HG03103 (cell line): ENCODE data around the gene MUC13.

ENCODE experiments used
- ATAC-seq: cut with Tn5 transposase; IDR thresholded peaks from one replicate; pipeline ENCODE4 v1.9.1; 2021; ENCODE audit warnings: low read depth; ENCODE audit not compliant: unreplicated experiment

Gene MUC13

DNA sequence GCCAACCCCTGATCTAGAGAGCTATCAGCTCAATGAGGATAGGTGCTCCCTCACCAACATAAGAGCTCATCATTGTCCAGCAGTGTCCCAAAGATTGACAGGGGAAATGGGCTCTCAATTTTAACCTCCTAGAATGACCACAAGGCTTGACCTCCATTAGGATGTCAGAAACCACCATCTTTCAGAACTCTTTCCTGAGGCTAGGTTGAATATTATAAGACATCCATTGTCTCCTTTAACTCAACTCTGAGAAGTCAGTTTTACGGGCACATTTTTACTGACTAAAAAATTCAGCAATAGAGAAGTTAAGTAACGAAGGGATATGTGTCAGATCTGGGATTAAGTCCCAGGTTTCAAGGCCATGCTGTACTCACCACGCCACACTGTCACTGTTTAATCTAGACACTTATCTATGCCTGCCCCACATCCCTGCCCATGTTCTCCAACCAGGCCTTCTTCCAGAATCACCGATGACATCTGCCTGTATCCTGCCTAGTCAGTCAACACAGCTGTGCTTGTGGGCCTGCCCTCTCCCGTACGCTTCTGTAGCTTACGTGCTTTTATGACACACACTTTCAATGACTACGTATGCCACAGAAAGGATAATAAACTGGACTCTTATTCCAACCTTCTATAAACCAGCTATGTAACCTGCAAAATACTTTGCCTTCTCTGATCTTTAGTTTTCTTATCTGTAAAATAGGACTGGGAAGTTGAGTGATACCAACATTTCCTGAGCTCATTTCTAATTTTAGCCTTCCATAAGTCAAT, 17.1 kb upstream of the MUC13 start:
- ATAC-seq, result no peak

DNA sequence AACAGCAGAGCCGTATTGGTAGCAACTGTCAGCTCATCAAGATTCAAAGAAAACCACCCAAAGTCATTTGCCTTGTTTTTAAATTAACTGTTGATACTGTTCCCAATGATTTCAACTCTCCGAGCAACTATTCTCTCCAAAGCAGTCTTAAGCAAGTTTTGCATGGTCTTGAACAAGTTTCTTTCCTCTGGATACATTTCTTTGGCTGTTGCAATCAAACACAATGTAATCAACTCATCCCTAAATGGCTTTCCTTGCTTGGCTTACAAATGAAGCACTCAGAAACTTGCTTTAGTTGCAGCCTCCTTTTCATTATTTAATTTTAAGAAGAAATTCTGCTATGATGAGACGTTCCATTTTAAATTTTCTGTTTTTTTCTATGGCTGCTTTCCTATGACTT, 15.5 kb upstream of the MUC13 start:
- no peak for ATAC-seq

DNA sequence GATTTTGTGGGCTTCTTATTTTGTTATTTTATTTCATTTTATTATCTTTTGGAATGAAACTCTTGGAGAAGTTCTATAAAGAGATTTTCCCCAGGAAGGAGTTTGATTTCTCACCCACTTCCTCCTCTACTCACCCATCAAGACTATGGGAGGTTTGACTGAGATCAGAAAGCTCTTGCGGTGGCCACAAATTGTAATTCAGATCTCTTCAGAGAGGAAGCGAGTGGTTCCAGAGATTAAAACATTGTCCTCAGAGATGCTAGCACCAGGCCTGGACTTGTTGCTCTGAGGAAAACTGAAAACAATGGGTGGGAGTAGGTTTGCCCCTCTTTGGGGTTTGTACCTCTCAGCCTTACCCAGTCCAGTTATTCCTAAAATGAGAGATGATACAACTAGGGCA, 8.1 kb upstream of the MUC13 start:
- ATAC-seq, result no peak

DNA sequence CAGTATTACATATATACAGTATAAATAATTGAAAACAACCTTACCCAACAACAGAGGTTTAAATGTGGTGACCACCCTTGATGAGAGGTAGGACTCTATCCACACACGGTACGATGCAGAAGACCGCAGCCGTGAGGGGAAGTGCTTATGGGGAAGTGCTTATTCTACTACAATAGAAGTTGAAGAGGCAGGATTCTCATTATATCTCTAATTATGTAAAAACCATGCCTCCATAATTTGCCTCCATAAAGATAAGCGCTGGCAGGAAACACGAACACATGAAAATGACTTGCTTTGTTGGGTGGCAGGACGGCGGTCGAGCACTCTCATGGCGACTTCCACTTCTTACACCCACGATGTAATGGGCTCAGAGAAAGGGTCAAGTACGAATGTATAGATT, 7.2 kb upstream of the MUC13 start:
- ATAC-seq, result no peak

DNA sequence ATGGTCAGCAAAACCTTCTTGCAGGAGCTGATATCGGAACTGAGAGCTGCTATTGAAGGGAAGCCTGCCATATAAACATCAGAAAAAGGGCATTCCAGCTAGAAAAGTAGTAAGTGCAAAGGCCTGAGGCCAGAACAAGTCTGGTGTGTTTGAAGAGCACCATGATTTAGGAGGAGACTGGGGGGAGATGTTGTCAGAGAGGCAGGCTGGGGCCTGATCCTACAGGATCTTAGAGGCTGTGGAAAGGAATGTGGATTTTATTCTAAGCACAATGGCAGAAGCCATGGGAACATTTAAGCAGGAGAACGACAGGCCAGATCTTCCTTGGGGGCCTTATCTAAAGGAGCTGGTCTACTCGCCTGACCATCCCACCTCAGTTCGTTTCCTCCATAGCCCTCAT, 5.1 kb upstream of the MUC13 start:
- no peak for ATAC-seq

DNA sequence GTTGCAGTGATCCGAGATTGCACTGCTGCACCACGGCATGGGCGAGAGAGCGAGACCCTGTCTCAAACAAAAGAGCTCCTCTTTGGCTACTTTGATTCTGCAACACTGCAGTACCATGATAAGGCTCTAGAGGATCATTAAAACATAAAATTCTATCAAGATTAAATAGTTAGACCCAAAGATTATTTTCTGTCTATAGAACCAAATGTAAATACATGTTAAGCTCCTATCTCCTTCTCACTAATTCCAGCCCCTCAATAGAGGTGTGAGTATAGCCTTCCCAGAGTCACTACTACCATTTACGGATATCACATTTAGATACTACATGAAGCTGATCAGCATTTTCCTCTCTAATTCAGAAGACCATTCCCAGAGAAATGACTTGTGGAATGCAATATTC, 4.3 kb upstream of the MUC13 start:
- ATAC-seq, result no peak

DNA sequence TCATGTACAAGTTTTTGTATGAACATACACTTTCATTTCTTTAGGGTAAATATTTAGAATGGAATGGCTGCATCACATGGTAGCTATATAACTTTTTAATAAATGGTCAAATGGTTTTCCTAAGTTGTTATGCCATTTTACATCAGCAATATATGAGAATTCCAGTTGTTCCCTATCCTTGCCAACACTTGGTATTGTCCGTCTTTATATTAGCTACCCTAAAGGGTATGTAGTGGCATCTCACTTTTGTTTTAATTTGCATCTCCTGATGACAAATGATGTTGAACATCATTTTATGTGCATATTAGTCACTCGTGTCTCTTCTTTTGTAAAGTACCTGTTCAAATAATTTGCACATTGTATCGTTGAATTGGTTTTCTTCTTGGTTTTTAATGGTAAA, 2.5 kb upstream of the MUC13 start:
- ATAC-seq, result no peak

DNA sequence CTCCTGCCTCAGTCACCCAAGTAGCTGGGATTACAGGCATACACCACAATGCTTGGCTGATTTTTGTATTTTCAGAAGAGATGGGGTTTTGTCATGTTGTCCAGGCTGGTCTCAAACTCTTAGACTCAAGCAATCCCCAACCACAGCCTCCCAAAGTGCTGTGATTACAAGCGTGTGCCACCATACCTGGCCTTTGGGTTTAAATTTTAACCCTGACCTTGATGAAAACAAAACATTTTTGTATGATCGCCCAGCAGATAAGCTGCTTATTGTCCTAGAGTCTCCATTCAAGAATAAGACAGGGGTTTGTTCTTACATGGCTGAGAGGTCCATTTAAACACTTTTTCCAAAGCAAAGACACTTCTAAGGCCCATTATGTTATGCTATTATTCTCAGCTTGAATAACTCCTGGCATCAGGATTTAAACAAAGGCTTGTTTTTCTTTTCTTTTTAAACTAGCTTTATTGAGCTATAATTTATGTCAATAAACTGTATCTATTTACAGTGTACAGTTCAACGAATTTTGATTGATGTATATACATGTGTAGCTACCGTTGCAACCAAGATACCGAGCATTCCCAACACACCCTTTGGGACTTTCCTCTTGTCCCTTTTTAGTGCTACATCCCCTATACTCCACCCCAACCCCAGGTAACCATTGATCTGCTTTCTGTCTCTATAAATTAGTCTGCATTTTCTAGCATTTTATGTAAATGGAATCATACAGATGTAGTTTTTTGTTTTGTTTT, 1.4 kb upstream of the MUC13 start:
- no peak for ATAC-seq

DNA sequence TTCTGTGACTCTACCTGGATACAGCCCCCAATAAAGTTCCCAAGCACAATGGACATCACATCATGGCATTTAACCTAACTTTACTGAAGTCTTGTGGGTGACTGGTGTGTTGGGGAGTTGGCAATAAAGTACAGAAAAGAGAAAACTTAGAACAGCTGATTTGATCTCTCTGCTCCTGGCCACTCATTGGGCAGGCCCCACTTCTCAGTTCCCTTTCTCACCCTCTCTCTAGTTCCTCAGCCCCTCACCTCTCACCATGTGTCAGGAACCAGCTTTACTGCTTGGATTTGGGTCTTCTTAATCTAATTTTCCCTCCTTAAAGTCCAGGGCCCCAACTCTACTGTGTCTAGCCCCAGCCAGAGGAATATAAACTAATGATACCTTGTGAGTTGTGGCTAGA, 713 bp upstream of the MUC13 start:
- no peak for ATAC-seq

DNA sequence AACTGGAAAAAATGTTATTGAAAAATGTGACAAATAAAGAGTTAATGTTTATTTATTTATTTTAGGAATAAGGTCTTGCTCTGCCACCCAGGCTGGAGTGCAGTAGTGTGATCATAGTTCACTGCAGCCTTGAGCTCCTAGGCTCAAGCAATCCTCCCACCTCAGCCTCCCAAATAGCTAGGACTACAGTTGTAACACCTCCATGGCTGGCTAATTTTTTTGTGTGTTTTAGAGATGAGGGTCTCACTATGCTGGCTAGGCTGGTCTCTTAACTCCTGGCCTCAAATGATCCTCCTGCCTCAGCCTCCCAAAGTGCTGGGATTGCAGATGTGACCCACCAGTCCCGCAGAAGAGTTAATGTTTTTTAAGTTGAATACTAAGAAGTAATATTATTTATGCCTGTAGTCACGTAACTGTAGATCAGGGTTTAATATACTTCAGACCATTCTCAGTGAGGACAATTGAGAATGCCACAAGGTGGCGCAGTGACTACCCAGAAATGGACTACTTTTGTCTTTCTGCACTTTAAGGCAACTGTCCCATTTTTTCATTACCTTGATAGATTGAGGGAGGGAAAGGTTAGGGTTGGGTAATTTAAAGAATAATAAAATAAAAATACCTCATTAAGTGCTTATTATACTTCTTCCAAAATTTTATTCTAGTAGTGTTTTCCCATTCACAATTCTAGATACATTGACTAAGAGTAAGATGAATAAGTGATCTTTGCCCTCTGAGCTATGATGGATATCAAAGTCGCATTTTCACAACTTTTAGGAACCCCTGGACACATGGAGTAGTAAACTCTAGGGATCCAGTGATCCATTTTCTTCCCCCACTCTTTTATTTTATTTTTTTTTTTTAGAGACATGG, 6.0 kb downstream of the MUC13 start:
- no peak for ATAC-seq

DNA sequence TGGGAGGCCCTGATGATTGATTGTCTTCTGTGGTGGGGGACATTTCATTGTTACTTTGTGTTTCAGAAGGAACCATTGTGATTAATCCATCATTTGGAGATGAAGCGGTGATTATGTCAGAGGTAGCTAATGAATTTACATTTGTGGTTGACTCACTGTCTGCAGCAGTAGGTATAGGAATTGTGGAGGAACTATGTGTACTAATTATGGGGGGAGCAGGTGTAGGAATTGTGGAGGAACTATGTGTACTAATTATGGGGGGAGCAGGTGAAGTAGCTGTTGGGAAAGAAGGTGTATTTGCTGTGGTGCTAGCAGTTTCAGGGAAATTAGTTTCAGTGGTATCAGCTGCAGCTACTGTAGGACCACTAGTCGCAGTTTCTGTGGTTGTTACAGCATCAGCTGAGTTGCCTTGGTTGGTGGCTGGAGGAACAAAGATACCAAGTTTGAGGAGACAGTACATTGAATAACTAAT, 6.9 kb downstream of the MUC13 start:
- ATAC-seq, result no peak

DNA sequence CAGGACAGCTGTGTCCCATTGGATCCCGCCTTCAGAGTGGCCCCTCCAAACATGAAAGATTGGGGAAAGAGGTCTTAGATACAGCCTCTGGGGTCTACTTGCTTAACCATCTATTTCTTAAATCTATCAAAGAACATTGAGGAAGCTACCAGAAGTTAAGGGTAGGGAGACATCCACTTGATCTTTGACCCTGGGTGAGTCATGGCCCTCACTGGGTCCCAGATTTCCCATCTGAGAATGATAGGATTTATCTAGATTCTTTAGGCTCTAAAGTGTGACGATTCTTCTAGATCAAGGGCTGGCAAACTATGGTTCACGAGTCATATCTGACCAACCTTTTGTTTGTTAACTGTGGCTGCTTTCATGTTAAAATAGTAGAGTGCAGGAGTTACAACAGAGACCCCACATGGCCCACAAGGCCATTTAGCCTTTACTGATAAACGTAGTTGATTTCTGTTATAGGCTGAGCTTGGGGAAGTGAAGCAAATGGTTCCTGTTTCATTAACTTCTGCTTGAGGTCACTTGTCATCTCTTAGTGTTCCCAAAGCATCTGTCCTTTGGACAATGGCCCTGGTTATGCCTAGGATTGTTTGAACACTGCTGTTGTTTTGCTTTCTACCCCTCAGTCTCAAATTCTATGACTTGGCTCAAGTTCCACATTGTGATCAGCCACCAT, 8.0 kb downstream of the MUC13 start:
- no peak for ATAC-seq

DNA sequence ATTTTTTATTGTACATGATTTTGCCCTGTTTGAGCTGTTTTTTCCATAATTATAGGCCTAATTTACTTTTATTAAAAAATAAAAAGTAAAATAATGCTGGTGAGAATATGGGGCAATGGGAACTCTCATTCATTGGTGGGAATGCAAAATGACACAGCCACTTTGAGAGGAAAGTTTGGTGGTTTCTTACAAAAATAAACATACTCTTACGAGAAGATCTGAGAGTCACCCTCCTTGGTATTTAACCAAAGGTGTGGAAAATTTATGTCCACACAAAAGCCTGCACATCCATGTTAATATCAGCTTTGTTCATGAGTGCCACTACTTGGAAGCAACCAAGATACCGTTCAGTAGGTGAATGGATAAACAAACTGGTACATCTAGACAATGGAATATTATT, 9.8 kb downstream of the MUC13 start:
- no peak for ATAC-seq

DNA sequence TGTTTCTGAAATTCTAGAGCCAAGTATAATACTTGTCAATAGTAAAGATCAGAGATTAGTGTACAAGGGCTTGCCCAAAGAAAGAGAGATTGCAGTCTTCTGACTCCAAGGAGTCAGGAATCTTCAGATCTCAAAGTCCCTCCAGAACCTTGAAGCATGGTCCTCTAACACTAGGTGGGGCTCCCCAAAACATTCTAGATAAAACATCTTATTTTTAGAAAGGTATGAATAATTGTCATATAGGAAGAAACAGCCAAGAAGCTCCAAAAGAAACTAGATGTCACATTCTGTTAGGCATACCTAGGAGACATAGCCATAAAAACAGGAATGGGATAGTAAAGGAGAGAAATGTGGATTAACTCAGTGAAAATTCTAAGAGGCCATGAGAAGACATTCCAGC, 10.7 kb downstream of the MUC13 start:
- ATAC-seq, result no peak

DNA sequence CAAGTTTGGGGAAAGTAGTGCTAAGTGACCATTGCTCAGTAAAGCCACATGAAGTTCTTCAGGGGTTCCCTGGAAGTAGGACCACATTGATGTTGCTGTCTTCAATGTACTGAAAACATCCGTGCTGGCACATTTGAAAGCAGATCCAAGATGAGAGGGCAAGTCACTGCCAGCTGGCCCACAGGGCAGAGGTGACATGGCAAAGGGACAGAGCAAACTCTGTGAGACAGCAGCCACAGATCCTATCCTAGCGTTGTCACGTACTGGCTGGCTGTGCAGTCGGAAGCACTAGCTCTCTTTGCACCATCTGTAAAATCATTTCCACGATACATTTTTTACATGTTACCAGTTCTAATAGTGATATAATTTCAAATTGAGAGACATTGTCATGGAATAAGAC, 13.8 kb downstream of the MUC13 start:
- no peak for ATAC-seq

DNA sequence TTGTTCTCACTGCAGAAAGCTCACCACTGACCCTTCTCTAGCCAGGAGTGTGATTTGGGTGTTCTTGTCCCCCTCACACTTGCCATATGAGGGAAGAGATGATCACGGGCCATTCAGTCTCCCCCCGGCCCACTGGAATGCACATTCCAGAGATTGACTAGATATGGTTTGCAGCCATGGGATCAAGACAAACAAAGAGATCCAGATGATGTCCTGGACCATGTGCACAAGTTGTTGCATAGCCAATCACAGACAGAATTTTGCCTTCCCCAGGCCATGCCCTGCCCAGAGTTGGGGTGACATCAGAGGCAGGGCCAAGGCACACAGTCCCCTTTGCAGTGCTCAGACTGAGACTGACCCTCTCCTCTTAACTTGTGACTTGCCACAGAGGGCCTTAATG, 14.8 kb downstream of the MUC13 start:
- ATAC-seq, result no peak

DNA sequence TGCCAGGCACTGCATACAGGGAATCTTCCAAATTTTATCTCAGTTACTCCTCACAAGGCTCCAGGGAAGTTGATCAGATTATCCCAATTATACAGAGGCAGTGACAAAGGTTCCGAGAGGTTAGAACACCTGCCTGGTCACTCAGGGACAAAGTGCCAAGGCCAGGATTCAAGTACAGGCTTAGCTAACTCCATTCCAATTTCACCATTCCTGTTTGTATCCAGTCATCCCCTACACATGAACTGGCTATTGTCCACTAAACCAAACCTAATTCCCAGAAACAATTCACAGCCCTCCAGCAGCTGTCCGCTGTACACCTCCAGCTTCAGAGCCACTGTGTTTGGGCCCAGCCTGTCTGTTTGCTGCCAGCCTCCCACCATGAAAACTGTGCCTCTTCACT, 16.0 kb downstream of the MUC13 start:
- no peak for ATAC-seq

DNA sequence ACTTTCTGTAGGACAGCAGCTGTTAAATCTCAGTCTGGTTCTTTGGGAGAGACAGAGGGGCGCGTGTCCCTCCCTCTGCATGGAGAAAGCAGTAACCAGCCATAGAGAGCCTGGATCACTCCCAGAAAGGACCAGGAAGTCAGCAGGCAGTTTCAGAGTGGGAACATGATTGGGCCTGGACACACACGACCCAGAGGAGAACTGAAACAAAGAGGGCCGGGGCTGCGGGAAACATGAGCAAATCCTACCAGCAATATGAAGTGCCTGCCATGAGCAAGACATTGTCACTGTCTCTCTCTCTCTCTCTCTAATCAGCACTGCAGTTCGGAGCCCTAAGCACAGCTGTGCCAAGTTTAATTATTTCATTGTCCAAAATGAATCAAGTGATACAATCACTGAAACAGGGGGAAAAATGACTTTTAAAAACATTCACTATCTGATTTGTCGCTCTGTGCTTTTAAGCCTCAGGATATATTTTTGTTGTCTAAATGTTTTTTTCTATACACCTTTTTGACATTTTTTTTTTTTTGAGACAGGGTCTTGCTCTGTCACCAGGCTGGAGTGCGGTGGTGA, 17.6 kb downstream of the MUC13 start:
- no peak for ATAC-seq

DNA sequence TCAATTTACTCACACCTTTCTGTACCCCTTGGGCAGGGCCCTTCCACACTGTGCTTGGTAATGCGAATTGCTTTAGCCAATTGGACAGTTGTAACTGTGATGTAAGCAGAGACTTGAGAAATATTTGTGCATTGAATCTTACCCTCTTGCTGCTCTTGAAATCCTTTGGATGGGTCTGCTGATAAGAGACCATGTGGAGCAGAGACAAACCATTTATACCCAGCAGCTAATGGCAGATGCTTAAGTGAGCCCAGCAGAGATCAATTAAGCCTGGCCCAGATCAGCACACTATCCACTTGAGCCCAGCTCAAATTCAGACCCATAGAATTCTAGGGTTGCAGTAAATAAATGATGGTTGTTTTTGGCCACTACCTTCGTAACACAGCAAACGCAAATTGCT, 19.3 kb downstream of the MUC13 start:
- no peak for ATAC-seq

DNA sequence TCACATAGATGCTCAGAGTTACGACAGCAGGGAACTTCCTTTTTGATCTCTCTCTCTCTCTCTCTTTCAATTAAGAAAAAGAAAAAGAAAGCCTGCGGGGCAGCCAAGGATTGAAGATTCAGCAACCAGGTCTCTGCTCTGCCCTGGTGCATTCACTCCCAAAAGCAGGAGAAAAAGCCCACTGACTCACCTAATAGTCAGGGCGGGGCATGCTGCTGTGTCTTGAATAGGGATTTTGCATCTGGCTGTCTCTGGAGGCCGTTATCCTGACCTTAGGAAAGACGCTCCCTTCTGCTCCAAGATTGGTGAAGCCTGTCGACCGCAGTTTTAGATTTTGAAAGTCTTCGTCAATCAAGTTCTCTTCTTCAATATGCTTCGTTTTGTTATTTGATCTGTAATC, 26.6 kb downstream of the MUC13 start:
- no peak for ATAC-seq
